Tongue (tissue), 2 donors: ENCODE measurements around the gene TMEM89. TPM values are rescaled to one million over a fixed set of nuclear protein-coding genes. Genes with fewer than 3 reads are reported as not detected.
A peak's percentile ranks its signal among the peaks of the same experiment; 100 is the strongest.

Source experiments
- DNase-seq: peaks from one replicate; pipeline ENCODE4 v3.0.0-alpha.2; 2015
- total RNA-seq: library from RNA; depleted of rRNA; stranded (reverse); fragments of >200 nt; gene quantifications from one replicate; pipeline ENCODE4 v1.2.3, GENCODE V29; 2014

The TMEM89 gene, protein sequence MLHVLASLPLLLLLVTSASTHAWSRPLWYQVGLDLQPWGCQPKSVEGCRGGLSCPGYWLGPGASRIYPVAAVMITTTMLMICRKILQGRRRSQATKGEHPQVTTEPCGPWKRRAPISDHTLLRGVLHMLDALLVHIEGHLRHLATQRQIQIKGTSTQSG
- not detected for total RNA-seq

DNA sequence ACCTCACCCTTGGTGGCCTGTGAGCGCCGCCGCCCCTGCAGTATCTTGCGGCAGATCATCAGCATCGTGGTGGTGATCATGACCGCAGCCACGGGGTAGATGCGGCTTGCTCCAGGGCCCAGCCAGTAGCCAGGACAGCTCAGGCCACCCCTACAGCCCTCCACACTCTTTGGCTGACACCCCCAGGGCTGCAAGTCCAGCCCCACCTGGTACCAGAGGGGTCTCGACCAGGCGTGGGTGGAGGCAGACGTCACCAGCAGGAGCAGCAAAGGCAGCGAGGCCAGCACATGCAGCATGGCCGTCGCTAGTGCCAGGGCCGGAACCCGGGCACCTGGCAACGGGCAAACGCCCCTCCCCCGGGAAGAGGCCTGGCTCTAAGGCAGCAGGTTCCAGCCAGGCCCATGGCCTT lies at the start of gene TMEM89:
TMEM89 (minus strand) TSS at position 309 of the 409 bp plus-strand sequence; CDS start at position 296, 13 bp downstream.
- DNase-seq, result no peak

DNA sequence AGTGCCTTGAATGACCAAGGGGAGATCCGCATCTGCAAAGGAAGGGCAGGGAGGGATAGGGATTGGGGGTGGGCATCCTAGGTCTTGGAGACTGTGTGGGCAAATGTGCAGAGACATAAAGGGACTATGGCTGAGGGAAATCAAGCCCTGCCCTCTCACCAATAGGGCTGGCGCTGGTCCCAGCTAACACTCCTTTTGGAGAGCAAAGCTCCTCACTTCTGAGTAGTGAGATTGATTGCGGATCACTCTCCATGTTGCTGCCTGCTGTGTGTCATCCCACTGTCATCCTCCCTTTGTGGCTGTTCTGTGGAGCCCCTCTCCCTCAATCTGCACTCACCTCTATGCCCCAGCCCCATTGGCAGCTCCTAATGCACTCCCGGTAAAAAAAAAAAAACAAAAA lies 43.4 kb upstream of the TMEM89 start:
- no peak for DNase-seq

DNA sequence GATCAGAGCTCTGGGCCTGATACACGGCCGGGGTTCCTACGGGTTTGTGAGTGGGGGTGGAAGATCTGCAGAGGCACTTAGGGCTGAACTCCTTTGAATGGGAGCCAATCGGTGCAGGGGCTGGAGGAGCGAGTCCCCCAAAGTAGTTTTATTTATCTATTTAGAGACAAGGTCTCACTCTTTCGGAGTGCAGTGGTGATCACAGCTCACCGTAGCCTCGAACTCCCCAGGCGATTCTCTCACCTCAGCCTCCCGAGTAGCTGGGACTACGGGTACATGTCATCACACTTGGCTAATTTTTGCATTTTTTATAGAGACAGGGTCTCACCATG lies 42.7 kb upstream of the TMEM89 start:
- DNase-seq, result no peak

DNA sequence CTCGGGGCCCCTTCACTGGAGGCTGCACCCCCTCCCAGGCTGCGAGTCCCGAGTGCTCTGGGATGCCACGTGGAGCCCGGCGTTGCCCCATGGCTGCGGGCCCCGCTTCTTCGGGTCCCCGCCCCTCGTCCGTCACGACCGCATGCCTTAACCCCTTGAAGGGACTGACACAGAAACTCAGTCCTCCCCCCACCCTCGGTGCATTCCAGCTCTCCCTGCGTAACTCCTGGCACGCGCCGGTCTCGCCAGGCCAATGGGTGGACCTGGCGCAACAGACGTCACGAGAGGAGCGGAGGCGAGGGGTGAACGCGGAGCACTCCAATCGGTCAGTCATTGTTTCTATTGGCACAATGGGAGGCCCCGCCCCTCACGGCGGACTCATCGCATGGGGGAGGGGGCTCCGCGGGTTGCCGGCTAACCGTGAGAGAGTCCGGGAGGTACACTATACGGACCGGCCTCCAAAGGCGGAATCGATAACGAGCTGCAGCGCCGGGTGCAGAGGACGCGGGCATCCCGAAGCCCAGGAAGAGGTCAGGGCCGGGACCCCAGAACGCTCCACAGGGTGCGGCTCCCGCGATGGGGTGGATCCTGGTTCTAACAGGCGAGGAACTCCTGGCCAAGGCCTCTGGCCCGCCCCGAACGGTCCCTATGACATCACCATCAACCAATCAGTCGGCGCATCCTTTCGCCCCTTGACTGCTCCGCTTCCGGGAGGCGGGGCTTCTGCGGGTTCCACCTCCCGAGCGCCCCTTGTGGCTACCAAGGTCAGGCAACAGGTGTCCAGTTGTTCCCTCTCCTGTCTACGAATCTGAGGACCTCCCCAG lies 42.1 kb upstream of the TMEM89 start:
- peak; percentile 97 for DNase-seq

DNA sequence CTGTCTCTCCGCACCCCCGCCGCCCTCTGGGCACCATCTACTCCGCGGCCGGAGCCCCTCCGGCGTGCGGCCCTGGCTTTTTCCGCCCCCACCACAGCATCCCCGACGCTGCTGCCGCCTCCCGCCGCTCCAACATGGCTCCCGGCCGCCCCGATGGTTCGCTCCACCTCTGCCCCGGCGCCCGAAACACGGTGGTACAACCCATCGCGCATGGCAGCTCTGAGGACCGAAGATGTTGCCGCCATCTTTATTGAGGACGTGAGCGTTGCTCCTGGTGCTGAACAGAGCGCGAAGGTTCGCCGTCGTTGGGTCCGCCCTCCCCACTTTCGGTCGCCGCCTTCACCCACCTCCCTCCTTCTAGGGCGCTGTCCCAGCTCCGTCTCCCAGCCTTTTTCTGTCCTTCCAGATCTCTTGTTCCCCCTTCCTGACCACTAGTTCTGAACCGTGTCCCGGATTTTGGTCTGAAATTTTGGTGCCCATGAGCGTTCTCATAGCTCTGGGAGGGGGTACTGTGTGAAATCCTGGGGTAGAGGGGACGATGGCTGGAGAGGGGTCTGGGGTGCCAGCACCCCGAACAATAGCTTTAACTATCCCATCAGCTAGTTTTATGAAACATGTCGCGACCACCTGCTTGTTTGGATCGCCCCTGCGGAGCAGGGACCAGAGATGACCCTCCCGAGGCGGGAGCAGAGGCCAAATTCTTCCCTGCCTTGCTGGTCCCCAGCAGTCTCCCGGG lies 41.4 kb upstream of the TMEM89 start, which contains the start of gene CELSR3:
CELSR3 (minus strand) TSS at position 134 of the 736 bp plus-strand sequence. CDS start 252 bp downstream, outside the sequence.
- DNase-seq, result peak; percentile 88

DNA sequence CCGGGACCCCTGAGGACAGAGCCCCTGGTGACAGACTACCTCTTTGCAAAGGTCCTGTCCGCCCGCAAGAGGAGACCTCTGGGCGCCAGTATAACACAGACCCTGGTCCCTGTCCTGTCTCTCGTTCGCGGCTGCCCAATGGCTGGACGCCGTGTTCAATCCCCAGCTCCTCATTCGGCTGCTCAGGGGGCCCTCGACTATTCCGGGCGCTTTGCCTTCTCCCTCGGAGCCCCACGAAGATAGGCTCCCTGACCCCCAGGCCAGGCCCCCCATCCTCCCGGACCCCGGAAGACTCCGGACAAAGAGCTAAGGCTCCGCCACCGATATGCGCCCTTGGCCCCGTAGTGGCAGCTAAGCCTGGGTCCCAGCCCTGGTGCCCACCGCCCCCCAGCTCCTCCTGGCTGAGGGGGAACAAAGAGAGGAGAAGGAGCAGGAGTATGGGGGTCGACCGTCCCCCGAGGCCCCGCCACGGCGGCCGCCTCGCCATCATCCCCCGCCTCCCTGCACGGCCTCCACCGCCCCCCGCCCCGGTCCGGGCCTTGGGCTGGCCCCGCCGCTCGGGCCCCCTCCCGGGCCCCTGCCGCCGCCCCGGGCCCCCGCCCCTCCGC lies 40.7 kb upstream of the TMEM89 start:
- DNase-seq, result no peak

DNA sequence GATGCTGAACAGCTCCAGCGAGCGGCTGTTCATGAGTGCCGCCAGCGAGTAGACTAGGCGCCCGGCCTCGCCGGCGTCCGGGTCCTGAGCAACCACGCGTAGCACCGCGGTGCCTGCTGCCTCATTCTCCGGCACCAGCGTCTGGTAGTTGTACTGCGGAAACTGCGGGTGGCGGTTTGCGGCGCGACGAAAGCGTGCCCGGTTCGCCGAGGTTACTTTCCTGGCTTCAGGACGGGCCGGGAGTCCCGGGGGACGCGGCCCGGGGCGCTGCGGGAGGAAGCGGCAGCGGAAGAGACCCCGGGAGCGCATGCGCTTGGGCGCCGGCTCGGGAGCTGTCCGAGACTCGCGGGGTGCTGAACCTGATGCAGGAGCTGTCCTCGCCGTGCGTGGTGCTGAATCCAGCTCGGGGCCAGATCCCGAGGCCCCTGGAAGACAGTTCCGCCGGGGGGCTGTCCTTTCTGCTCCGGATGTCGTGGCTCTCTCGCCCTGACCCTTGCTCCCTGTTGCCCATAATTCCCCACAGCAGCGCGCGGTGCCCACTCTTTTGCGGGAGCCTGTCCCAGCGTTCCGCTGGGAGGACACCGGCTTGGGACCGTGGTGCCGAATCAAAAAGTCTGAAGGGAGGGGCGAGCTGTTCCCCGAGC lies 40.1 kb upstream of the TMEM89 start:
- DNase-seq, result peak; percentile 81

DNA sequence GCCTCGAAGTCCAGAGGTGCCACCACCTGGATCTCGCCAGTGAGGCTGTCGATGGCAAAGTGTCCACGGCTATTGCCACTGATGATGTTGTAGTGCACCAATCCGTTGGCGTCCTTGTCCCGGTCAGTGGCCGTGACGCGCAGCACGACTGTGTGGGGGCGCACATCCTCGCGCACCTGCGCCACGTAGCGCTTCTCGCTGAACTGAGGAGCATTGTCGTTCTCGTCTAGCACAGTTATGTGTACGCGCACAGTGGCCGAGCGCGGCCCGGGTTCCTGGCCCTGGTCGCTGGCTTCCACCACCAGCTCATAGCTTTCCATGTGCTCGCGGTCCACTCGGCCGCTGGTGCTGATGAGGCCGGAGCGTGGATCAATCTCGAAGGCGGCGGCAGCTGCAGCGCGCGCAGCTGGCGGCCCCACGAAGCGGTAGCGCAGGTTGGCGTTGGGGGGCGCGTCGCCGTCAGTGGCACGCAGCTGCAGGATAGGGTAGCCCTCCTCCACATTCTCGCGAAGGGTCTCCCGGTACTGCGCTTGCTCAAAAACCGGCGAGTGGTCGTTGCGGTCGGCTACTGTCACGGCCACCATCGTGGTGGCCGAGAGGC lies 39.3 kb upstream of the TMEM89 start:
- DNase-seq, result no peak

DNA sequence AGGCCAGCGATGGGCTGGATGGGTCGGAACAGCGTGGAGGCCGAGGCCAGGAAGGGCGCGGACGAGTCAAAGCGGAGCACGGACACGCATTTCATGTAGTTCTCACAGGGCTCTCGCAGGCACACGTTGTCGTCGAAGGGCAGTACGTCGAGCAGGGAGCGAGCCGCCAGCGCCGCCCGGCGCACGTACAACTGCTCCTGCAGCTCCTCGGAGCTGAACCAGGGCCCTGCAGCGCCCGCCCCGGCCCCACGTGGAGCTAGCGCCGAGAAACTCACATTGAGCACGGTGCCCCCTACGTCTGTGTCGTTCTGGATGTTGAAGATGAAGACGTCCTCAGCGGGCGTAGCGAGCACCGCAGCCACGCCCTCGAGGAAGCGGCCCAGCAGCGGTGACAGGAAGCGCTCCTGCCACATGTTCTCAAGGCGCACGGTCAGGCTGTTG lies 35.3 kb upstream of the TMEM89 start:
- no peak for DNase-seq

DNA sequence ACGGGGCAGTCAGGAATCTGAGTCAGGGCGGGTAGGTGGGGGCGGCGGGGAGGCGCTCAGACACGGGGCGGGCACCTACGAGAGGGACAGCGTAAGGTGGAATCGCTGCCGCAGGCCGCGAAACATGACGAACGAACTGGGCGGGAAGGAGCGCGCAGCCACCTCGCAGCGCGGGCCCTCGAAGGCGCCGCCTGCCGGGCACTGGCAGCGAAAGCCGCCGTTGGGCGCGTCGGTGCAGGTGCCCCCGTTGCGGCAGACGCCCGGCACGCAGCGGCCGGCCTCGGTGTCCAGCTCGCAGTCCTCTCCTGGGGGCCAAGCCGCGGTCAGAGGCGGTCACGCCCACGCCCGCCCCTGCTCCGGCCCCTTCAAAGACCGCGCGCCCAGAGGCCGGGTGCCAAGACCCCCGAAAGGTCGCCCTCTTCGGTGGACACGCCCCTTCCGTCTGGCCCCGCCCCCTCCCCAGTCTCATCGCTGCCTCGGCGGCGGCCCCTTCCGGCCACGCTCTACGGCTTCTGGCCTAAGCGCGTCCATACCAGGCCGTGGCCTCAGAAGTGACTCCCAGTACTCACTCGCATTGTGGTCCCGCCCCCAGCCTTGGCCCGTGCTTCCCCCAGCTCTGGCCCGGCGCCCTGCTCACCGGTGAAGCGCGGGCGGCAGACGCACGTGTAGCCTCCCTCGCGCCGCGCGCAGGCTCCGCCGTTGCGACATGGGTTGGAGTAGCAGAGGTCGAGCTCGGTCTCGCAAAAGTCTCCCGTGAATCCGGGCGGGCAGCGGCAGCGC lies 34.7 kb upstream of the TMEM89 start:
- peak; percentile 77 for DNase-seq

DNA sequence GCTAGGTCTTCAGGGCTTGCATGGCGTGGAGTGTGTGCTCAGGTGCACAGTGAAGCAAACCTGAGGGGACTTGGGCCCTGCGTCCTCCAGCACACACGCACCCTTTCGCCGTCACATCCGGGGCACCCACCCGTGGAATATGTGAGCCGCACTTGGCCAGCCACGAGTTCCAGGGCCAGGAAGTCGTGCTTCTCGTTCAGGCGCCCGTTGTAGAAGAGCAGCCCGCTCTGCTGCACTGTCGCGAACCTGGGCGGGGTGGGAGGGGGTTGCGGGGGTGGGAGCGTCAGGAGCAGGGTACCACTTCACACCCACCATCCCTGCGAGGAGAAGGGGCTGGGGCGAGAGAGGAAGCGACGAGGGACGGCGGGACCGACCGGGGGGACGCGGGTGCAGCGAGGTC lies 34.0 kb upstream of the TMEM89 start:
- no peak for DNase-seq

DNA sequence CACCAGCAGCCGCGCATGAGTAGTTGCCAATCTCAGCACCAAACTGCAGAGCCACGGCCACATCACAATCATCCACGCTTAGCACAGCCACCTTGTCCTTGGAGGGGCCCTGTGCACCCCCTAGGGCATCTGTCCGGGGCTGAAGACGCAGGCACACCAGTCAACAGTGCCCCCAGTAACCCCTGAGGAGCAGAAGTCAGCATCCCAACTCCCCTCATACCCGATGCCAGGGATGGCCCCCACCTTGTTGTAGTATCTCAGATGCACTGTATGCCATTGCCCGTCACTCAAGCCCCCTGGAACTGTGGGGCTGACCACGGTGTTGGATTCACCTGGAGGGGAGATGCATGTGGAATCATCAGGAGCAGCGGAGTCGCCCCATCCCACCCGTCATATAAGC lies 33.5 kb upstream of the TMEM89 start:
- DNase-seq, result no peak

DNA sequence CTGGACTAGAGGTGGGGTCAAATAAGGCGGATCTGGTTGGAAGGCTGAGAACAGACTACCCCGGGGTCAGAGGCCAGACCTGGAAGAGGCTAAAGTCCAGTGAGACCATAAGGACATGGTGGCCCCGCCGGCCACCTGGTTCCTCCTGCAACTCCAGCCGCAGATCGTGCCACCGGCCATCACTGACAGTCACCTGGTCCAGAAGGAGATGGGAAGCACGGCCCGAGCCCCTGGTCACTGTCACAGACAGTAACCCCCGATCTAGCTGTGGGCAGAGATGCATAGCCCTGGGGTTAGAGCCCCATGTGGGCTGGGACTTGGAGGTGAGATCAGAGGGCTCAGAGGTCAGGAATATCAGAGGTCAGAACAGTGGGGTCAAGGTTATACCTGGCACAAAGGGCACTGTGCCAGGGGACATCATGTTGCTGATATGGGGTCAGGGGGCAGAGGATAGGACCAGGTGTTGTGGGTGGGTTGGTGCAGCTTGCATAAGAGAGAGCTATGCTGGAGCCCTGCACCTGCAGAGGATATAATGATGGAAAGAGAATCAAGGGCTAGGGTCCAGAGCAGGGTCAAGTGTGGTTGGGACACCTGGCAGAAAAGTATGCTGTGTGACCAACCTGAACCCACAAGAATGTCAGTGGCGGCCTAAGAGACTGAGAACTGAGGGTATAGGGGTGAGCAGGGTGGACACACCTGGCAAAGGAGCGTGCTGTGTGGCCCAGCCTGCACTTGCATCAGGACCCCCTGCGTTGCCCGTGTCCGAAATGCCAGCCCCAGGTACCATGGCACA lies 31.6 kb upstream of the TMEM89 start:
- DNase-seq, result no peak

DNA sequence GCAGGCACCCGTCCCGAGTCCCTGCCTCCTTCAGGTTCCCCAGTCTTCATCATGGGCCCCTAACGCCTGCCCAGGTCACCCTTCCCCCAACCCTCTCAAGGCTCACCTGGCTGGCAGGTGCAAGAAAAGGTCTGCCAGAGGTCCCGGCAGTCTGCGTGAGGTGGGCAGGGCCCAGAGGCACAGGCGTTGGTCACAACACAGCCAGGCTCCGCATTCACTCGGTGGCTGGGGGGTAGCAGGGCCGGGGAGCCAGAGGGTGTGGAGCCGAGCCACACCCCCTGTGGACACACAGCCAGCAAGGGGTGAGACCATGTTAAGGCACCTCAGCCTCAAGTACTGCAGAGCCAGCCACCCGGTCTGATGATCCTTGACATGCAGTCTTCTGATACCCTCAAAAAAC lies 30.2 kb upstream of the TMEM89 start:
- no peak for DNase-seq

DNA sequence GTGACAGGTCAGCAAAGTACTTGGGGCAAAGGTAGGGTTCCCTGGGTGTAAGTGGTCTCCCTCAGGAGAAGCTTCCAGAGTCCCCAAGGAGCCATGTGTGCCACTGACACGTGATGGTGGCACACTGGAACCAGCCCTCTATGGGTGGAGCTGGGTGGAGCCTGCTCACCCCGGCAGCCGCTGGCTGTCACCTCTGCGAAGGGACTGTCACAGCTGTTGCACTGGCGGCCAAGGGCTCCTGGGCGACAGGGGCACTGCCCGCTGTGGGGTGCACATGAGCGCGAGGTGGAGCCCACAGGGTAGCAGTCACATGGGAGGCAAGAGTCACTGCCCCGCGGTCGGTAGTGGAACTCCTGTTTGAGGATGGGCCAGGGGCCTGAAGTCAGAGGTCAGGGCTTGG lies 29.2 kb upstream of the TMEM89 start:
- no peak for DNase-seq

DNA sequence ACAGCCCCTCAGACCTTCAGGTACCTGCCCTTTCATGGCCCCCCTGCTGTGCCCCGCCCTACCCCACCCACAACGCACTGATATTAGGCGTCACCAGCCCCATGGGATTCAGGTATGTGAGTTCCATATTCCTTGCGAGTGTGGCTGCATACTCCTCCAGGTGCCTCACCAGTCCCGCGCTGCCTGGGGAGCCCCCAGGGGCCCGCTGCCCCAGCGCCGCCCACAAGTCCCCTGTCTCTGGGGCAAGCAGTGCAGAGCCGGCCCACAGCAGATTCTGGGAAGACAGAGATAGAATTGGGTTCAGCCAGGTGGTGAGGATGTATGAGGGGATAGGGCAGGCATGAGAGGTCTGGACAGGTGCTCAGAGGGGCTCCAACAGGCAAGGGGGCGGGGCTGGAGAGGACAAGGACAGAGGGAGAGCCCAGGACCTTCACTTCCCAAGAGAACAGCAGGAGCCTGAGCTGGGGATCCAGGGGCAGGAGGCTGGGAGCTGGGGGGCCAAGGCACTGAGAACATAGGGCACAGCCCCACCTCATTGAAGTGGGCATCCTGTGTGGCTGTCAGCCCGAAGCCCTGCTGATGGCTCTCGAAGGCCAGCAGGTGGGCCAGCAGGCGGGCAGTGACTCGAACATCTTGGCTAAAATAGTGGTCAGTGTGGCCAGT lies 26.8 kb upstream of the TMEM89 start:
- DNase-seq, result no peak

DNA sequence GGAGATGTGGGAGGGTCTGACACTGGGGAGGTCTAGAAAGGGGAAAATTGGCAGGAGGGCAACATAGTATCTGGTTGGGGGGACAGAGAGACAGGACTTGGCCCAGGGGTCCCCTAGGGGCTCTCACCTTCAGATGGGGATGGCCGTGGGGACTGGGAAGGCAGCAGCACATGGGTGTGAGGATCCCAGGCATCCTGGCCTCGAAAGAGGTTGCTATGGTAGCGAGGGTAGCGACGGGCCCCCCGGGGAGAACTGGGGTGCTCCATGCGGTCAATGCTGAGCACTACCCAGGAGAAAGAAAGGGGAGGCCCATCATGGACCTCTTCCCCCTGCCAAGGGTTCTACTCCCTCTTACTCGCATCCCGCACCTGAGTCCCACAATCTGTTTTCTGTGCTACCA lies 26.1 kb upstream of the TMEM89 start:
- DNase-seq, result no peak

DNA sequence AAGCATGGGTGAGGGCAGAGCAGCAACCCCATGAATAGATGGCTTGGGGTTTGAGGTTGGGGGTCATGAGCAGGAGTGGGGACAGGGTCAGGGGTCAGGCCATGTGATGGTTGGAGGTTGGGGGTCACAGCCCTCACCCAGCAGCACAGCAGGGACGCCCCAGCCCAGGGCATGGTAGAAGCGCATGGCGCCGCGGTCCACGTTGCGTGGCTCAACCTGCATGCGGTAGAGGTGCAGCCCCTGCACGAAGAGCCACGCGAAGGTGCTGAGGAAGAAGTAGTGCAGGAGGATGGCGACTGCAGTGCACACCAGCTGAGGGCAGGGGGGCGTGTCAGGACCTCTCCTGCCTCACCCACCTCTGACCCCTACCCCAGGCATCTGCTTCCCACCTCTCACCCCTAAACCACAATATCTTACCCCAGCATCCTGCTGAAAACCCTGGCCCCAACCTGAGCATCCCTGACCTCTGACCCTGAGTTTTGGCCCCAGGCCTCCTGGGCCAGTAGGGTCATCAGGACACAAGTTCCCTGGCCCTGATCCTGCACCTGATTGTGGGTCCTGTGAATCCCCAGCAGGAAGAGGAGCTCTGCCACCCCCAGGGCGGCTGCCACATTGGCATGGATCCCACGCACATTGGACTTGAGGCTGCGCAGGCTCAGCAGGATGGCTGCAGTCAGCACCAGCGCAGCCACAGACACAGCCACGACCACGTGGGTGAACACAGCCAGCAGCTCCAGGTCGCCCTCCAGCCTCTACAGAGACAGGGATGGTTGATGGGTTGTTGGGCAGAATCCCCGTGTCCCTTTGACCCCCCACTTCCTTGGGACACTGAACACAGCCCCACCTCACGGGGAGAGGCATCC lies 23.6 kb upstream of the TMEM89 start:
- no peak for DNase-seq

DNA sequence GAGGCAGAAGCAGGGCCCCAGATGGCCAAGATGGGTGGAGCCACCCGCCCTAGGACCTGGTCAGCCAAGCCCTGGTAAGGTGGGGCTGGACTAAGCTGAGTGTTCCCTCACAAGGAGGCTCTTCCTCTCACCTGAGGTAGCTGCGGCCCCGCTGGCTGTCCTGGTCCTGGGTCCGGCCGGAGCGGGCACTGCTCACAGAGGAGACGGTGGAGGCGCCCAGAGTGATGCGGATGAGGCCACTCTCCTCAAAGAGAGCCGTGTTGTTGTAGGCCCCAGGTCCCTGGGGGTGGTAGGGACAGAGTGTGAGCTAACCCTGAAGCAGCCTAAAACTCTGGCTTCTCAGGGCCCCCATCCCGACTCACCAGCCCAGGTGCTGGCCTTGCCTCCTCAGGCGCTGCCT lies 21.0 kb upstream of the TMEM89 start:
- DNase-seq, result no peak
